ENCODE measurements around the gene TMUB1. TPM values are rescaled to one million over a fixed set of nuclear protein-coding genes. Genes with fewer than 3 reads are reported as not detected.

TMUB1 gene
- total and polyA plus RNA-seq, 9 of the 15 experiments (the other 6 are each of a cell fraction or from before 2014, with no cell fraction given): 0.14 to 241 (median 74.1) TPM

GRCh38 chr7:151074817-151075661 is 8.3 kb downstream of the TMUB1 start (continued):
- no peak for TF ChIP-seq ZBTB33 (CRISPR knock-in tag; IDR thresholded peaks at IDR 0.05)
- TF ChIP-seq HCFC1 (IDR thresholded peaks at IDR 0.05; ENCODE audit: low read depth, low read length): no peak
- no peak for TF ChIP-seq TOE1 (IDR thresholded peaks at IDR 0.05; ENCODE audit: borderline replicate concordance)
- TF ChIP-seq TOE1 (CRISPR knock-in tag; IDR thresholded peaks at IDR 0.05; ENCODE audit: borderline replicate concordance, low read depth): no peak
- TF ChIP-seq KLF13 (tag; IDR thresholded peaks at IDR 0.05; ENCODE audit: borderline replicate concordance, low read depth): no peak
- no peak for TF ChIP-seq TSC22D4 (tag; IDR thresholded peaks at IDR 0.05)
- no peak for TF ChIP-seq ZFP91 (CRISPR knock-in tag; IDR thresholded peaks at IDR 0.05)
- no peak for TF ChIP-seq ZNF263 (CRISPR knock-in tag; IDR thresholded peaks at IDR 0.05; ENCODE audit: borderline replicate concordance)
- TF ChIP-seq CBX8 (IDR thresholded peaks at IDR 0.05; ENCODE audit: borderline replicate concordance, extremely low read depth, low read depth, low read length, poor library complexity, severe bottlenecking): no peak
- no peak for TF ChIP-seq ATF7 (IDR thresholded peaks at IDR 0.05)
- peak; percentile 83 for TF ChIP-seq POLR2G (IDR thresholded peaks at IDR 0.05; ENCODE audit: low read depth, low read length)
- TF ChIP-seq RBM22 (IDR thresholded peaks at IDR 0.05; ENCODE audit: low read depth, low read length, poor library complexity, severe bottlenecking): peak; percentile 95
- TF ChIP-seq E2F3 (CRISPR knock-in tag; IDR thresholded peaks at IDR 0.05): no peak
- TF ChIP-seq ARID4B (CRISPR knock-in tag; IDR thresholded peaks at IDR 0.05): no peak
- TF ChIP-seq POLR2A (conservative IDR thresholded peaks at IDR 0.05): 0 out of 2 replicates have a peak, but pooled peaks have one; percentile 9
- peak; percentile 55 for TF ChIP-seq RBFOX2 (IDR thresholded peaks at IDR 0.05; ENCODE audit: low read depth, low read length)

Data from K562 (cell line).